Heart left ventricle (tissue), 13 donors: ENCODE measurements around the gene AFAP1L2.

Experiments used
- CTCF ChIP-seq, 12 donors: fragments of 200-600 bp; sonication (generic) in 4 of 12; IDR thresholded peaks; one replicate each; pipeline versions ENCODE4 v1.5.0 to v1.8.0; 2018 to 2022; ENCODE audit warnings: antibody characterized with exemption in 12 of 12, mild to moderate bottlenecking in 5 of 12
- POLR2A ChIP-seq, 2 donors: fragments of 450-650 bp; IDR thresholded peaks; one replicate each; pipeline ENCODE4 v1.6.1; 2017; ENCODE audit warnings: antibody characterized with exemption in 2 of 2, mild to moderate bottlenecking in 2 of 2, moderate library complexity in 2 of 2
- donor health status: ischemic (EF 13 %, LVEDD 7.1; RV severe dilation, severe dysfunction).
- donor health status: DM: no; HTN: yes; CAD: no.
- donor health status: DM: no; HTN: no; CAD: no.
- donor health status: ischemic (EF 25% LVEDD 6.9; RV normal size, moderate dysfunction).
- donor health status: ischemic (EF 25% LVEDD 5.7; RV mildly dilated, moderate dysfunction).
- donor health status: ischemic (EF 35%, LVEDD 5.7; RV mildly dilated, moderate dysfunction).
- donor health status: nonischemic (EF 11% LVEDD 7.7; RV severe dilation, severe dysfunction).
- donor health status: DM: yes; HTN: yes; CAD: no.
- donor health status: PGD.
- donor health status: ischemic (EF 29% LVEDD 5.4; RV normal size, mild dysfunction).
- donor health status: nonischemic (EF 23%, LVEDD 6.1; RV moderate dilation, normal function).

- TF ChIP-seq CTCF (IDR thresholded peaks at IDR 0.05): no peak
- no peak for TF ChIP-seq POLR2A (IDR thresholded peaks at IDR 0.05)
These were observed 16.5 kb downstream of the AFAP1L2 start for GRCh38 chr10:114387784-114388183.
